Measurements from ENCODE around the gene ST3GAL3.

DNA sequence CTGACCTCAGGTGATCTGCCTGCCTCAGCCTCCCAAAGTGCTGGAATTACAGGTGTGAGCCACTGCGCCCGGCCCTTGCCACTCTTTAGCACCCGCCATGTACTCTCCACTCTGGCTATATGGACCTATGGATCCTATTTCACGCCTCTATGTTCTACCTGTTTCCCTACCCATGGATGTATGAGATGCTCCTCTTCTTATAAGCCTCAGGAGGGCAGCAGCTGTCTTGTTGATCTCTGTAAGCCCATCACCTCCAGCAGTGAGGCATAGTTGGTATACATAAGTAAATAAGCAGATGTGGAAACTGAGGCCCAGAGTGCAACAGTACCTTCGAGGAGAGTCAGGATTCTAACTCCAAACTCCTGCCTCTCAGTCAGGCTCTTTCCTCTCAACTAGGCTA, 201.5 kb downstream of the ST3GAL3 start:
- TF ChIP-seq, protein P1, sequence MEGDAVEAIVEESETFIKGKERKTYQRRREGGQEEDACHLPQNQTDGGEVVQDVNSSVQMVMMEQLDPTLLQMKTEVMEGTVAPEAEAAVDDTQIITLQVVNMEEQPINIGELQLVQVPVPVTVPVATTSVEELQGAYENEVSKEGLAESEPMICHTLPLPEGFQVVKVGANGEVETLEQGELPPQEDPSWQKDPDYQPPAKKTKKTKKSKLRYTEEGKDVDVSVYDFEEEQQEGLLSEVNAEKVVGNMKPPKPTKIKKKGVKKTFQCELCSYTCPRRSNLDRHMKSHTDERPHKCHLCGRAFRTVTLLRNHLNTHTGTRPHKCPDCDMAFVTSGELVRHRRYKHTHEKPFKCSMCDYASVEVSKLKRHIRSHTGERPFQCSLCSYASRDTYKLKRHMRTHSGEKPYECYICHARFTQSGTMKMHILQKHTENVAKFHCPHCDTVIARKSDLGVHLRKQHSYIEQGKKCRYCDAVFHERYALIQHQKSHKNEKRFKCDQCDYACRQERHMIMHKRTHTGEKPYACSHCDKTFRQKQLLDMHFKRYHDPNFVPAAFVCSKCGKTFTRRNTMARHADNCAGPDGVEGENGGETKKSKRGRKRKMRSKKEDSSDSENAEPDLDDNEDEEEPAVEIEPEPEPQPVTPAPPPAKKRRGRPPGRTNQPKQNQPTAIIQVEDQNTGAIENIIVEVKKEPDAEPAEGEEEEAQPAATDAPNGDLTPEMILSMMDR (IDR thresholded peaks at IDR 0.05), result no peak
- TF ChIP-seq POLR2A (IDR thresholded peaks at IDR 0.05), result no peak
- no peak for TF ChIP-seq POLR2AphosphoS5 (IDR thresholded peaks at IDR 0.05)
